ENCODE data around the gene HAS3.

Gene HAS3

GRCh38 chr16:69150146-69150865 lies 44.9 kb downstream of the HAS3 start:
- peak; percentile 68 for DNase-seq

- no peak for DNase-seq
Measured at GRCh38 chr16:69157196-69157595, 51.7 kb downstream of the HAS3 start.

DNA sequence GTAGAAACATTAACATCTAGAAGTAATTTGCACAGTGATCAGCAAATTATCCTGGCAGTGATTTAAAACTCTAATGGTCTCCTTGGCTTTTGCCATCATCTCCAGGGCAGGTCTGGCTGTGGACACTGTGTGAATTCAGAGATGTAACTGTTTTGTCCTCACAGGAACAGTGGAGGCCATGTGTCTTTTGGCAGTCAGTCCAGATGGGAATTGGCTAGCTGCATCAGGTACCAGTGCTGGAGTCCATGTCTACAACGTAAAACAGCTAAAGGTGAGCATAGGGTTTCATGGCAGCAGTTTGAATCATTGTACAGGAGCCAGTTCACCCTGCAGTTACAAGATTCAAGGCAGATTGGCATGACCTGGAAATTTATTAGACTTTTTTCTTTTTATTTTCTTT lies 54.7 kb downstream of the HAS3 start:
- no peak for DNase-seq

DNA sequence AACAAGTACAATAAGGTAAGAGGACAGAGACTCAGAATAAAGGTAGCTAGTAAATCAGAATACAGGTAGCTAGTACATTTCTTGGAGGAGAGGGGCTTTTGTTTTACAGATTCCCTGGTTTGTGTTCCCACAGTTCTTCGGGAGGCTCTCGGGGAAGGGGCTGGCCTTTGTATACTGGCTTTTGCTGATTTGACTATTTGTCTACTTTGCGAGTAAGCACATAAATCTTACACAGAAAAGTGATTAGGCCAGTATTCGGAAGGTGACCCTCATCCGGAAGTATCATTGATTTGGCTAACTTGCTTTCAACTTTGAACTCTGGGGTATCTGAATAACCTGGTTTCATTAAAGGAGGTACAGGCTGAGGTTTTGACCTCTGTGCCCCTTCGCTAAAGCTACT lies 60.1 kb downstream of the HAS3 start:
- no peak for DNase-seq

- DNase-seq = no peak
Measured at GRCh38 chr16:69166221-69166833, 60.9 kb downstream of the HAS3 start.

DNA sequence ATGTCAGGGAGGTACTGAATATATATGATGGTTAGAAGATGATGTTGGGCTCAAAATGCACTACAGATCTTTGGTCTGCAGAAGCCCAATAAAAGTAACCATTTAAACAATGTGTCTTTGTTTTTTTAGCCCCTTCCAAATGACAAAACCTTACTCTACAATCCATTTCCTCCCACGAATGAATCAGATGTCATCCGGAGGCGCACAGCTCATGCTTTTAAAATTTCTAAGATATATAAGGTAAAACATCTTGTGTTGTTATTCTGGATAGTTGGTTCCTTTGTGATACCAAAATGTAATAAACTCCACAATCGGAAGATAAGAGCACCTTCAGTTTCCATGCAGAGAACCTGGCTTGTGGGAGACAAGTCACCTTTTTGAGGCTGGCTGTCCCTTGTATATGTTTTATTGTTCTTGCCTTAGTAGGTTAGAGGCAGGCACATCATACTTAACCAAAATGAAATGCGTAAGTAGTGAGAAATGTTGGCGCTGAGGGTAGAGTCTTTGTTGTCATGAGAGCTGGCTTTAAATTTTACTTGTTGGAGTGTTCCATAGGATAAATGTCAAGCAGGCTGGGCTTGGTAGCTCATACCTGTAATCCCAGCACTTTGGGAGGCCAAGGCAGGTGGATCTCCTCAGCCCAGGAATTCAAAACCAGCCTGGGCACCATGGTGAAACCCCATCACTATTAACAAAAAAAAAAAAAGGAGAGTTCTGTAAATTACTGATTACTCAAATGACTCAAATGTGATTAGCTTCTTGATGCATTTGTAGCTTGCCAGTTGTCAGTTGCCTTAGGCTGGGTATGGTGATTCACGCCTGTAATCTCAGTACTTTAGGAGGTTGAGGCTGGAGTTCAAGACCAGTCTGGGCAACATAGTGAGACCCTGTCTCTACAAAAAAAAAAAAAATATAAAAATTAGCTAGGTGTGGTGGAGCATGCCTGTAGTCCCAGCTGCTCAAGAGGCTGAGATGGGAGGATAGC lies 61.8 kb downstream of the HAS3 start:
- no peak for DNase-seq
